HEK293 (cell line): ENCODE results near the gene CRIP2.

Experiments used
- KLF1 ChIP-seq: fragments of 450-650 bp; formaldehyde crosslinking; IDR thresholded peaks from 2 replicates; pipeline ENCODE4 v1.5.1; 2016; ENCODE audit warnings: missing biosample characterization, missing genetic modification characterization
- KLF10 ChIP-seq: fragments of 450-650 bp; IDR thresholded peaks from 2 replicates; pipeline ENCODE4 v1.5.1; 2018; ENCODE audit warnings: missing biosample characterization, mild to moderate bottlenecking, missing genetic modification characterization
- KLF17 ChIP-seq: fragments of 450-650 bp; formaldehyde crosslinking; IDR thresholded peaks from 2 replicates; pipeline ENCODE4 v1.5.1; 2016; ENCODE audit warnings: missing biosample characterization, missing genetic modification characterization
- KLF7 ChIP-seq: fragments of 450-650 bp; formaldehyde crosslinking; IDR thresholded peaks from 2 replicates; pipeline ENCODE4 v1.5.1; 2016; ENCODE audit warnings: missing biosample characterization, missing genetic modification characterization, borderline replicate concordance
- SCRT2 ChIP-seq: fragments of 450-650 bp; formaldehyde crosslinking; IDR thresholded peaks from 2 replicates; pipeline ENCODE4 v1.5.1; 2016; ENCODE audit warnings: missing biosample characterization, missing genetic modification characterization
- YY2 ChIP-seq: fragments of 450-650 bp; formaldehyde crosslinking; IDR thresholded peaks from 2 replicates; pipeline ENCODE4 v1.5.1; 2016; ENCODE audit warnings: missing biosample characterization, missing genetic modification characterization
- ZBTB1 ChIP-seq: fragments of 450-650 bp; formaldehyde crosslinking; IDR thresholded peaks from 2 replicates; pipeline ENCODE4 v1.5.1; 2016; ENCODE audit warnings: missing biosample characterization, missing genetic modification characterization
- ZBTB17 ChIP-seq: fragments of 450-650 bp; formaldehyde crosslinking; IDR thresholded peaks from 2 replicates; pipeline ENCODE4 v1.5.1; 2016; ENCODE audit warnings: missing biosample characterization, missing genetic modification characterization
- ZBTB20 ChIP-seq: fragments of 450-650 bp; formaldehyde crosslinking; IDR thresholded peaks from 2 replicates; pipeline ENCODE4 v1.5.1; 2016; ENCODE audit warnings: missing biosample characterization, missing genetic modification characterization
- ZBTB26 ChIP-seq: fragments of 450-650 bp; formaldehyde crosslinking; optimal IDR thresholded peaks from 2 replicates; pipeline ENCODE3; 2016; ENCODE audit warnings: missing biosample characterization, mild to moderate bottlenecking, missing genetic modification characterization
- ZBTB44 ChIP-seq: fragments of 450-650 bp; IDR thresholded peaks from 2 replicates; pipeline ENCODE4 v1.5.1; 2018; ENCODE audit warnings: missing biosample characterization, mild to moderate bottlenecking, missing genetic modification characterization
- ZFP69B ChIP-seq: fragments of 450-650 bp; formaldehyde crosslinking; IDR thresholded peaks from 2 replicates; pipeline ENCODE4 v1.5.1; 2016; ENCODE audit warnings: missing biosample characterization, missing genetic modification characterization
- ZNF174 ChIP-seq: fragments of 450-650 bp; formaldehyde crosslinking; IDR thresholded peaks from 2 replicates; pipeline ENCODE4 v1.5.0; 2017; ENCODE audit warnings: missing biosample characterization, mild to moderate bottlenecking, missing genetic modification characterization
- ZNF214 ChIP-seq: fragments of 450-650 bp; formaldehyde crosslinking; IDR thresholded peaks from 2 replicates; pipeline ENCODE4 v1.5.1; 2017; ENCODE audit warnings: missing biosample characterization, mild to moderate bottlenecking, missing genetic modification characterization, borderline replicate concordance
- ZNF354C ChIP-seq: fragments of 450-650 bp; formaldehyde crosslinking; IDR thresholded peaks from 2 replicates; pipeline ENCODE4 v1.5.1; 2016; ENCODE audit warnings: missing biosample characterization, missing genetic modification characterization, low read depth, borderline replicate concordance
- ZNF48 ChIP-seq: fragments of 450-650 bp; formaldehyde crosslinking; IDR thresholded peaks from 2 replicates; pipeline ENCODE4 v1.5.1; 2016; ENCODE audit warnings: missing biosample characterization, missing genetic modification characterization
- ZNF561 ChIP-seq: fragments of 450-650 bp; IDR thresholded peaks from 2 replicates; pipeline ENCODE4 v1.5.1; 2018; ENCODE audit warnings: missing biosample characterization, missing genetic modification characterization, borderline replicate concordance
- ZNF610 ChIP-seq: fragments of 450-650 bp; formaldehyde crosslinking; IDR thresholded peaks from 2 replicates; pipeline ENCODE4 v1.5.1; 2016; ENCODE audit warnings: missing biosample characterization, missing genetic modification characterization, borderline replicate concordance
- ZNF629 ChIP-seq: fragments of 450-650 bp; formaldehyde crosslinking; IDR thresholded peaks from 2 replicates; pipeline ENCODE4 v1.5.1; 2017; ENCODE audit warnings: missing biosample characterization, missing genetic modification characterization
- ZNF660 ChIP-seq: fragments of 450-650 bp; IDR thresholded peaks from 2 replicates; pipeline ENCODE4 v1.5.1; 2018; ENCODE audit warnings: missing biosample characterization, mild to moderate bottlenecking, missing genetic modification characterization
- ZNF704 ChIP-seq: fragments of 450-650 bp; formaldehyde crosslinking; IDR thresholded peaks from 2 replicates; pipeline ENCODE4 v1.5.1; 2016; ENCODE audit warnings: missing biosample characterization, missing genetic modification characterization
- TF ChIP-seq, protein P1 (sequence below): fragments of 450-650 bp; formaldehyde crosslinking; IDR thresholded peaks from 2 replicates; pipeline ENCODE4 v1.5.1; 2017; ENCODE audit warnings: missing biosample characterization, missing genetic modification characterization
- TF ChIP-seq, protein P2 (sequence below): fragments of 450-650 bp; formaldehyde crosslinking; IDR thresholded peaks from 2 replicates; pipeline ENCODE4 v1.5.1; 2016; ENCODE audit warnings: missing biosample characterization, missing genetic modification characterization
- TF ChIP-seq, protein P3 (sequence below): fragments of 450-650 bp; formaldehyde crosslinking; IDR thresholded peaks from 2 replicates; pipeline ENCODE4 v1.5.1; 2016; ENCODE audit warnings: missing biosample characterization, missing genetic modification characterization
- TF ChIP-seq, protein P4 (sequence below): fragments of 450-650 bp; formaldehyde crosslinking; IDR thresholded peaks from 2 replicates; pipeline ENCODE4 v1.5.1; 2016; ENCODE audit warnings: missing biosample characterization, missing genetic modification characterization

The CRIP2 gene

DNA sequence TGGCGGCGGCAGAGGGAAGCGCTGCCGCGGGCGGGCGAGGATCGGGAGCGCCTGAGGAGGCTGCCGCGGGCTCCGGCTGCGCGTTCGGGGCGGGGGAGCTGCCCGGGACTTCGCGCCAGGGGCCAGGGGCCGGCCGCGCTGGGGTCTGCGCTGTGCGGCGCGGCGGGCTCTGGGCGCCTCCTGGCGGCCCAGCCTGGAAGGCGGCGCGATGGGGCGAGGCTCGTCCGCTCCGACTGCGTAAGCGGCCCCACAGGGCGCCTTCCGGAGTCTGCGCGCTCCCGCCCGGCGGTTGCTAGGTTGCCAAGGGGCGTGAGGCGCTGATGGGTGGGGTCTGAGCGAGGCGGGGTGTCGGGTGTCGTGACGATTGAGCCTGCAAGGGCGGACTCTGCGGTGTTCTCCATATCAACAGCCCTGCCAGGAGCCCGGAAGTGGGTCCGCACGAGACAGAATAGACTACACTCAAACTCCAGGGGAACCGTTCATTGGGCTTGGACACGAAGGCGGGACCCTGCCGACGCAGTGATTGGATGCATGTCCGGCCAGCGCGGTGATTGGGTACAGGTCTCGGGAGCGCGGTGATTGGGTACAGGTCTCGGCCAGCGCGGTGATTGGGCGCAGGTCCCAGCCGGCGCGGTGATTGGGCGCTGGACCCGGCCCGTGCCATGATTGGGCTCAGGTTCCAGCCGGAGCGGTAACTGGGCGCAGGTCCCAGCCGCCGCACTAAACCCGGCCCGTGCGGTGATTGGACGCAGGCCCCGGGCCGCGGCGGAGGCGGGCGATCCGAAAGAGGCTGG is 16.1 kb downstream of the CRIP2 start, which contains the start of gene TEDC1 (continued):
- peak; percentile 49; the same call in 1 of the 2 replicates for TF ChIP-seq ZBTB44 (tag by site-specific recombination)
- TF ChIP-seq ZBTB1: no peak
- TF ChIP-seq, protein P1, sequence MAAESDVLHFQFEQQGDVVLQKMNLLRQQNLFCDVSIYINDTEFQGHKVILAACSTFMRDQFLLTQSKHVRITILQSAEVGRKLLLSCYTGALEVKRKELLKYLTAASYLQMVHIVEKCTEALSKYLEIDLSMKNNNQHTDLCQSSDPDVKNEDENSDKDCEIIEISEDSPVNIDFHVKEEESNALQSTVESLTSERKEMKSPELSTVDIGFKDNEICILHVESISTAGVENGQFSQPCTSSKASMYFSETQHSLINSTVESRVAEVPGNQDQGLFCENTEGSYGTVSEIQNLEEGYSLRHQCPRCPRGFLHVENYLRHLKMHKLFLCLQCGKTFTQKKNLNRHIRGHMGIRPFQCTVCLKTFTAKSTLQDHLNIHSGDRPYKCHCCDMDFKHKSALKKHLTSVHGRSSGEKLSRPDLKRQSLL: peak; percentile 97
- peak; percentile 89 for TF ChIP-seq ZNF629 (tag by site-specific recombination)
- peak; percentile 98 for TF ChIP-seq KLF1 (tag by site-specific recombination)
- TF ChIP-seq, protein P2, sequence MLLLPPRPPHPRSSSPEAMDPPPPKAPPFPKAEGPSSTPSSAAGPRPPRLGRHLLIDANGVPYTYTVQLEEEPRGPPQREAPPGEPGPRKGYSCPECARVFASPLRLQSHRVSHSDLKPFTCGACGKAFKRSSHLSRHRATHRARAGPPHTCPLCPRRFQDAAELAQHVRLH (tag by site-specific recombination): no peak; the same call in 1 of the 2 replicates
- TF ChIP-seq ZNF48 (tag by site-specific recombination): no peak
- TF ChIP-seq ZBTB17 (tag by site-specific recombination): peak; percentile 73
- TF ChIP-seq SCRT2: peak; percentile 87
- peak; percentile 85 for TF ChIP-seq ZBTB26 (tag by site-specific recombination)
- peak; percentile 91; the same call in 1 of the 2 replicates for TF ChIP-seq ZNF561 (tag by site-specific recombination)
- peak; percentile 72 for TF ChIP-seq ZFP69B (tag by site-specific recombination)
- no peak for TF ChIP-seq ZNF214 (tag by site-specific recombination)
- TF ChIP-seq, protein P3, sequence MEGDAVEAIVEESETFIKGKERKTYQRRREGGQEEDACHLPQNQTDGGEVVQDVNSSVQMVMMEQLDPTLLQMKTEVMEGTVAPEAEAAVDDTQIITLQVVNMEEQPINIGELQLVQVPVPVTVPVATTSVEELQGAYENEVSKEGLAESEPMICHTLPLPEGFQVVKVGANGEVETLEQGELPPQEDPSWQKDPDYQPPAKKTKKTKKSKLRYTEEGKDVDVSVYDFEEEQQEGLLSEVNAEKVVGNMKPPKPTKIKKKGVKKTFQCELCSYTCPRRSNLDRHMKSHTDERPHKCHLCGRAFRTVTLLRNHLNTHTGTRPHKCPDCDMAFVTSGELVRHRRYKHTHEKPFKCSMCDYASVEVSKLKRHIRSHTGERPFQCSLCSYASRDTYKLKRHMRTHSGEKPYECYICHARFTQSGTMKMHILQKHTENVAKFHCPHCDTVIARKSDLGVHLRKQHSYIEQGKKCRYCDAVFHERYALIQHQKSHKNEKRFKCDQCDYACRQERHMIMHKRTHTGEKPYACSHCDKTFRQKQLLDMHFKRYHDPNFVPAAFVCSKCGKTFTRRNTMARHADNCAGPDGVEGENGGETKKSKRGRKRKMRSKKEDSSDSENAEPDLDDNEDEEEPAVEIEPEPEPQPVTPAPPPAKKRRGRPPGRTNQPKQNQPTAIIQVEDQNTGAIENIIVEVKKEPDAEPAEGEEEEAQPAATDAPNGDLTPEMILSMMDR (tag by site-specific recombination): peak; percentile 7; the same call in 1 of the 2 replicates
- peak; percentile 86 for TF ChIP-seq KLF7 (tag by site-specific recombination)
- no peak for TF ChIP-seq ZNF174 (tag by site-specific recombination)
- TF ChIP-seq ZNF610 (tag by site-specific recombination): 0 out of 2 replicates have a peak, but pooled peaks have one; percentile 43
- TF ChIP-seq ZNF704 (tag by site-specific recombination): no peak
- peak; percentile 72 for TF ChIP-seq KLF17 (tag by site-specific recombination)
- TF ChIP-seq ZBTB20: peak; percentile 63; the same call in 1 of the 2 replicates
- TF ChIP-seq YY2: peak; percentile 37; the same call in 1 of the 2 replicates
- TF ChIP-seq KLF10 (tag by site-specific recombination): peak; percentile 93
- peak; percentile 79; the same call in 1 of the 2 replicates for TF ChIP-seq ZNF660 (tag by site-specific recombination)
- no peak for TF ChIP-seq ZNF354C (tag by site-specific recombination)
- TF ChIP-seq, protein P4, sequence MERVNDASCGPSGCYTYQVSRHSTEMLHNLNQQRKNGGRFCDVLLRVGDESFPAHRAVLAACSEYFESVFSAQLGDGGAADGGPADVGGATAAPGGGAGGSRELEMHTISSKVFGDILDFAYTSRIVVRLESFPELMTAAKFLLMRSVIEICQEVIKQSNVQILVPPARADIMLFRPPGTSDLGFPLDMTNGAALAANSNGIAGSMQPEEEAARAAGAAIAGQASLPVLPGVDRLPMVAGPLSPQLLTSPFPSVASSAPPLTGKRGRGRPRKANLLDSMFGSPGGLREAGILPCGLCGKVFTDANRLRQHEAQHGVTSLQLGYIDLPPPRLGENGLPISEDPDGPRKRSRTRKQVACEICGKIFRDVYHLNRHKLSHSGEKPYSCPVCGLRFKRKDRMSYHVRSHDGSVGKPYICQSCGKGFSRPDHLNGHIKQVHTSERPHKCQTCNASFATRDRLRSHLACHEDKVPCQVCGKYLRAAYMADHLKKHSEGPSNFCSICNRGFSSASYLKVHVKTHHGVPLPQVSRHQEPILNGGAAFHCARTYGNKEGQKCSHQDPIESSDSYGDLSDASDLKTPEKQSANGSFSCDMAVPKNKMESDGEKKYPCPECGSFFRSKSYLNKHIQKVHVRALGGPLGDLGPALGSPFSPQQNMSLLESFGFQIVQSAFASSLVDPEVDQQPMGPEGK (tag by site-specific recombination): peak; percentile 9
